ENCODE results near the gene UBE4B. TPM values are rescaled to one million over a fixed set of nuclear protein-coding genes. Genes with fewer than 3 reads are reported as not detected.
"Not testable (repeated sequence)": the region's sequence is repeated elsewhere in the genome, so short reads cannot be mapped to it uniquely, and the experiment has no call there.

The UBE4B gene
- total and polyA plus RNA-seq, 2 of the 13 experiments (the other 11 are each of a cell fraction or from before 2014, with no cell fraction given) = 15.2 to 24.8 TPM

- Histone ChIP-seq H3K4me1 (ENCODE audit: insufficient read depth, low read length) (0 out of 2 replicates have a peak, but pooled peaks cover 4% of the 10 kb centered on the region), H3K4me2 (ENCODE audit: low read depth, low read length) (no peak overlapping the region), H4K20me1 (ENCODE audit: insufficient read depth, low read length) (no peaks in the 10 kb centered on the region), H3K9ac (ENCODE audit: insufficient read depth, low read depth, low read length) (no peak overlapping the region), H3K36me3 (replicated peaks in 1 of 2; ENCODE audit: control insufficient read depth in 1 of 2, insufficient read depth in 2 of 2, low read length in 2 of 2) (no peaks in the 10 kb centered on the region), H3K79me2 (ENCODE audit: insufficient read depth, low read length) (no peaks in the 10 kb centered on the region), H3K27me3 (ENCODE audit: control insufficient read depth in 1 of 2, insufficient read depth in 2 of 2, low read length in 2 of 2) (no peaks in the 10 kb centered on the region), H3K27ac (ENCODE audit: extremely low read length, insufficient read depth, low read length) (no peak overlapping the region), H2AFZ (ENCODE audit: low read length) (no peak overlapping the region), H3K9me3 (ENCODE audit: low read length) (no peaks in the 10 kb centered on the region), H3K4me3 (replicated peaks in 1 of 3; ENCODE audit: insufficient read depth in 1 of 3, low read depth in 2 of 3, low read length in 3 of 3) (no peak overlapping the region)
- POLR2A ChIA-PET = no interaction called here
- CTCF ChIA-PET (ENCODE audit: low intra/inter-chr PET ratio, low total read pairs) = no interaction called here
- ATAC-seq (no peak), FAIRE-seq (no peak), DNase-seq (ENCODE audit: low spot score) (no peak)
- TF ChIP-seq TP53 (CRISPR knock-in tag; conservative IDR thresholded peaks at IDR 0.05) (no peak), DNMT1 (CRISPR knock-in tag; IDR thresholded peaks at IDR 0.05) (no peak), ZNF121 (CRISPR knock-in tag; IDR thresholded peaks at IDR 0.05) (peak; percentile 64; the same call in 1 of the 2 replicates)
- intact Hi-C loops (cut with micrococcal nuclease; ENCODE audit: unreplicated experiment) (no loop called here), in situ Hi-C loops (cut with HindIII; ENCODE audit: extremely low pct_ligation_motif_present, low pct_unique_long_range_greater_than_20kb) (no loop called here)
- no TSS peak for BruUV-seq (replicated peaks)
- 19% methylated on average over 3 of the region's 3 CpGs for WGBS (ENCODE audit: low lambda C conversion rate)
Measured at GRCh38 chr1:10020086-10020485, 12.7 kb upstream of the UBE4B start.

DNA sequence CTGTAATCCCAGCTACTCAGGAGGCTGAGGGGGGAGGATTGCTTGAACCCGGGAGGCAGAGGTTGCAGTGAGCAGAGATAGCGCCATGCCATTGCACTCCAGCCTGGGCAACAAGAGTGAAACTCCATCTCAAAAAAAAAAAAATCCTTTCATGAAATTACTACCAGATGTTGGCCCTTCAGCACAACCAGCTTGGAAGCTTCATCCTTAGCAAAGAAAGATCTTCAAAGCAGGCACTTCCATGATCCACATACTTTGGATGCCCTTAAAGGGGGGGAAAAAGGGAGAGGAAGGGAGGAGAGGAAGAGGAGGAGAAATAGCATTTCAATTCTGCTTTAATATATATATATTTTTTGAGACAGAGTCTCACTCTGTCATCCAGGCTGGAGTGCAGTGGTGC, 12.1 kb upstream of the UBE4B start:
- H3K4me1 ChIP-seq (ENCODE audit: insufficient read depth, low read length); H3K36me3 ChIP-seq (replicated peaks in 1 of 2; ENCODE audit: control insufficient read depth in 1 of 2, insufficient read depth in 2 of 2, low read length in 2 of 2); H3K79me2 ChIP-seq (ENCODE audit: insufficient read depth, low read length); H2AFZ ChIP-seq (ENCODE audit: low read length); POLR2A ChIA-PET; H4K20me1 ChIP-seq (ENCODE audit: insufficient read depth, low read length); intact Hi-C loops (cut with micrococcal nuclease; ENCODE audit: unreplicated experiment); H3K9ac ChIP-seq (ENCODE audit: insufficient read depth, low read depth, low read length); H3K4me3 ChIP-seq (replicated peaks in 1 of 3; ENCODE audit: insufficient read depth in 1 of 3, low read depth in 2 of 3, low read length in 3 of 3); ATAC-seq; FAIRE-seq; H3K9me3 ChIP-seq (ENCODE audit: low read length); H3K4me2 ChIP-seq (ENCODE audit: low read depth, low read length); DNase-seq (ENCODE audit: low spot score); CTCF ChIA-PET (ENCODE audit: low intra/inter-chr PET ratio, low total read pairs); in situ Hi-C loops (cut with HindIII; ENCODE audit: extremely low pct_ligation_motif_present, low pct_unique_long_range_greater_than_20kb); H3K27me3 ChIP-seq (ENCODE audit: control insufficient read depth in 1 of 2, insufficient read depth in 2 of 2, low read length in 2 of 2); H3K27ac ChIP-seq (ENCODE audit: extremely low read length, insufficient read depth, low read length); BruUV-seq (replicated peaks): not testable (repeated sequence)
- 6% methylated on average over 2 of the region's 2 CpGs for WGBS (ENCODE audit: low lambda C conversion rate)

GRCh38 chr1:10021992-10022391, 10.8 kb upstream of the UBE4B start:
- H2AFZ ChIP-seq (ENCODE audit: low read length); H3K79me2 ChIP-seq (ENCODE audit: insufficient read depth, low read length); H3K9me3 ChIP-seq (ENCODE audit: low read length); H3K4me2 ChIP-seq (ENCODE audit: low read depth, low read length); H3K27me3 ChIP-seq (ENCODE audit: control insufficient read depth in 1 of 2, insufficient read depth in 2 of 2, low read length in 2 of 2); DNase-seq (ENCODE audit: low spot score); H4K20me1 ChIP-seq (ENCODE audit: insufficient read depth, low read length); CTCF ChIA-PET (ENCODE audit: low intra/inter-chr PET ratio, low total read pairs); ATAC-seq; H3K9ac ChIP-seq (ENCODE audit: insufficient read depth, low read depth, low read length); H3K36me3 ChIP-seq (replicated peaks in 1 of 2; ENCODE audit: control insufficient read depth in 1 of 2, insufficient read depth in 2 of 2, low read length in 2 of 2); BruUV-seq (replicated peaks); H3K4me3 ChIP-seq (replicated peaks in 1 of 3; ENCODE audit: insufficient read depth in 1 of 3, low read depth in 2 of 3, low read length in 3 of 3); FAIRE-seq; POLR2A ChIA-PET; in situ Hi-C loops (cut with HindIII; ENCODE audit: extremely low pct_ligation_motif_present, low pct_unique_long_range_greater_than_20kb); H3K27ac ChIP-seq (ENCODE audit: extremely low read length, insufficient read depth, low read length); H3K4me1 ChIP-seq (ENCODE audit: insufficient read depth, low read length); intact Hi-C loops (cut with micrococcal nuclease; ENCODE audit: unreplicated experiment): not testable (repeated sequence)
- 72% methylated on average over 4 of the region's 4 CpGs for WGBS (ENCODE audit: low lambda C conversion rate)

Data from HepG2 (cell line).